A673 (cell line): ENCODE data around the gene KCNQ1. TPM values are rescaled to one million over a fixed set of nuclear protein-coding genes. Genes with fewer than 3 reads are reported as not detected.

Experiments
- BruUV-seq: library from RNA; stranded (reverse); fragments of 400-500 nt; replicated peaks from 2 replicates; lab custom pipeline; 2021; lab: Mats Ljungman, UMichigan
- CTCF ChIA-PET: fragments of 300-600 bp; sonication (Branson Sonifier 250); formaldehyde crosslinking; loops from one replicate; lab custom pipeline; 2022; ENCODE audit warnings: antibody characterized with exemption; lab: Charles Lee
- POLR2A ChIA-PET: fragments of 300-600 bp; sonication (Branson Sonifier 250); formaldehyde crosslinking; loops from one replicate; lab custom pipeline; 2022; ENCODE audit warnings: antibody characterized with exemption; ENCODE audit not compliant: low non-redundant PET; lab: Charles Lee
- DNase-seq: peaks from one replicate; pipeline ENCODE4 v3.0.0-alpha.2; 2015; ENCODE audit warnings: low spot score
- H3K27ac ChIP-seq: fragments of 200-600 bp; sonication (generic); 2 replicates; pipeline ENCODE4 v1.5.1; 2016; ENCODE audit warnings: mixed run types, low read depth, mild to moderate bottlenecking, mixed read lengths, antibody characterized with exemption, low read length; ENCODE audit not compliant: poor library complexity, severe bottlenecking
- H3K27me3 ChIP-seq: fragments of 200-600 bp; sonication (generic); replicated peaks from 2 replicates; pipeline ENCODE4 v1.6.1; 2017; ENCODE audit warnings: mixed run types, low read depth, mild to moderate bottlenecking, mixed read lengths, antibody characterized with exemption, low read length; ENCODE audit not compliant: insufficient read depth, poor library complexity
- H3K36me3 ChIP-seq: fragments of 200-600 bp; sonication (generic); 2 replicates; pipeline ENCODE4 v1.6.1; 2016; ENCODE audit warnings: mixed run types, mild to moderate bottlenecking, mixed read lengths, antibody characterized with exemption, low read length; ENCODE audit not compliant: insufficient read depth, poor library complexity, severe bottlenecking
- H3K4me1 ChIP-seq: fragments of 200-600 bp; sonication (generic); 2 replicates; pipeline ENCODE4 v1.6.1; 2017; ENCODE audit warnings: mixed run types, mild to moderate bottlenecking, mixed read lengths, antibody characterized with exemption, low read length; ENCODE audit not compliant: insufficient read depth, poor library complexity, severe bottlenecking
- H3K4me3 ChIP-seq: fragments of 200-600 bp; sonication (generic); 2 replicates; pipeline ENCODE4 v1.5.1; 2016; ENCODE audit warnings: low read depth, mixed run types, mild to moderate bottlenecking, mixed read lengths, low read length; ENCODE audit not compliant: poor library complexity, severe bottlenecking
- H3K9me3 ChIP-seq: fragments of 200-600 bp; sonication (generic); 2 replicates; pipeline ENCODE4 v1.6.1; 2016; ENCODE audit warnings: mixed run types, low read depth, mild to moderate bottlenecking, mixed read lengths, antibody characterized with exemption, low read length; ENCODE audit not compliant: poor library complexity, severe bottlenecking
- EZH2 ChIP-seq: fragments of 200-600 bp; sonication (generic); IDR thresholded peaks from 2 replicates; pipeline ENCODE4 v1.6.1; 2017; ENCODE audit warnings: borderline replicate concordance, low read depth, mild to moderate bottlenecking, mixed read lengths, antibody characterized with exemption, low read length; ENCODE audit not compliant: poor library complexity, severe bottlenecking
- intact Hi-C: fragments of 100-400 bp; cut with micrococcal nuclease; formaldehyde crosslinking; loops from one replicate; pipeline ENCODE4 v1.10.0; 2022; ENCODE audit not compliant: unreplicated experiment
- total RNA-seq: library from RNA; stranded (reverse); gene quantifications from 2 replicates; pipeline ENCODE4 v1.2.3, GENCODE V29; 2021
- TF ChIP-seq, protein P1 (sequence below): fragments of 300-800, 200-600 bp; sonication (generic); conservative IDR thresholded peaks from 2 replicates; pipeline ENCODE4 v1.5.1; 2017; ENCODE audit warnings: low read depth, mild to moderate bottlenecking, antibody characterized with exemption, low read length, moderate library complexity, mixed read lengths

KCNQ1 gene
- total RNA-seq, 1 experiment from 2014 or later: not detected

DNA sequence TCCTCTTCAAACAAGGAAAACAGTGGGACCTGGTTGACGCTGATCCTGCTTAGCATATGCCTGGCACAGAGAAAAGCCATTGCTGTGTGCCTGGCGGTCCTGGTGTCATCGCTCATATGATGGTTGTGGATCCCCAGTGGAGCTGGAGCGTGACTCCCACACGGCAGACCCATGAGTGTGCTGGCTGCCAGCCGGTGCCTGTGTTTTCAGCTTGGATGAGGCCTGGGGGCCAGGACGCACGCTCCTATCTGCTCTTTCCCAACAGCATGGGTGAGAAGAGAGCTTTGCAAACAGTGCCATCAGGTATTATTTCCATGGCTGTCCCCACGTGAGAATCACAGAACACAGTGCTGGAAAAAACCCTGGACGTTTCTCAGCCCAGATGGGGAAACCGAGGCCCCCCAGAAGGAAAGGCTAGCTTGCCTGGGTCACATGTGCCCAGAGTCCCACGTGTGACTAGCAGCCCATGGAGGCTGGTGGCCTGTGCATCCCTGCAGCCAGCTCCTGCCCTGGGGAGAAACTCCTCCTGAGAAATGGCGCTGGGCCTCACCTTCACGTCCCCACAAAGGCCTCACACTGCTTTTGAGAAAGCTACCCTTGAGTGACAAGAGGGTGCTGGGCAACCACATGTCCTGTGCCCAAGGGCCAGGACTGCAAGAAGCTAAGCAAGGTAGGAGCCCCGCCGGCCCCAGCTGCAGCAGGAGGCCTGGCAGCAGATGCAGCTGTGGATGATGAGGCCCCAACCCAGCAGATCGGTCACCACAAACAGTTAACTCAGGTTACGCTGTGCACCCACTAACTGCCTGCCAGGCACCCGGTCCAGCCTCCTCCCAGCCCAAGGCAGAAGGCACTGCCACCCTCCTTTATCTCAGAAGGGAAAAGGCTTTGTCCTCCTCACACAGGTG lies 436.5 kb downstream of the KCNQ1 start:
- ChIA-PET POLR2A (no interaction called here), CTCF (no interaction called here)
- H3K36me3 ChIP-seq: no peaks in the 10 kb centered on the region
- no TSS peak for BruUV-seq
- no peak for TF ChIP-seq EZH2
- TF ChIP-seq, protein P1, sequence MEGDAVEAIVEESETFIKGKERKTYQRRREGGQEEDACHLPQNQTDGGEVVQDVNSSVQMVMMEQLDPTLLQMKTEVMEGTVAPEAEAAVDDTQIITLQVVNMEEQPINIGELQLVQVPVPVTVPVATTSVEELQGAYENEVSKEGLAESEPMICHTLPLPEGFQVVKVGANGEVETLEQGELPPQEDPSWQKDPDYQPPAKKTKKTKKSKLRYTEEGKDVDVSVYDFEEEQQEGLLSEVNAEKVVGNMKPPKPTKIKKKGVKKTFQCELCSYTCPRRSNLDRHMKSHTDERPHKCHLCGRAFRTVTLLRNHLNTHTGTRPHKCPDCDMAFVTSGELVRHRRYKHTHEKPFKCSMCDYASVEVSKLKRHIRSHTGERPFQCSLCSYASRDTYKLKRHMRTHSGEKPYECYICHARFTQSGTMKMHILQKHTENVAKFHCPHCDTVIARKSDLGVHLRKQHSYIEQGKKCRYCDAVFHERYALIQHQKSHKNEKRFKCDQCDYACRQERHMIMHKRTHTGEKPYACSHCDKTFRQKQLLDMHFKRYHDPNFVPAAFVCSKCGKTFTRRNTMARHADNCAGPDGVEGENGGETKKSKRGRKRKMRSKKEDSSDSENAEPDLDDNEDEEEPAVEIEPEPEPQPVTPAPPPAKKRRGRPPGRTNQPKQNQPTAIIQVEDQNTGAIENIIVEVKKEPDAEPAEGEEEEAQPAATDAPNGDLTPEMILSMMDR: no peak
- H3K4me1 ChIP-seq: no peaks in the 10 kb centered on the region
- H3K27ac ChIP-seq: no peak overlapping the region
- intact Hi-C loops: no loop called here
- no peaks in the 10 kb centered on the region for H3K9me3 ChIP-seq
- no peak for DNase-seq
- H3K27me3 ChIP-seq: peaks cover 12% of the 10 kb centered on the region
- H3K4me3 ChIP-seq: no peak overlapping the region

- Histone ChIP-seq H3K9me3 (no peaks in the 10 kb centered on the region), H3K27me3 (peaks cover 12% of the 10 kb centered on the region), H3K36me3 (no peaks in the 10 kb centered on the region), H3K4me1 (no peaks in the 10 kb centered on the region), H3K27ac (no peak overlapping the region), H3K4me3 (no peak overlapping the region)
- no peak for DNase-seq
- intact Hi-C loops: no loop called here
- TF ChIP-seq, protein P1: no peak
- no peak for TF ChIP-seq EZH2
- BruUV-seq: no TSS peak
- CTCF ChIA-PET: no interaction called here
- POLR2A ChIA-PET: no interaction called here
Observed at GRCh38 chr11:2881981-2882375, 437.2 kb downstream of the KCNQ1 start.

DNA sequence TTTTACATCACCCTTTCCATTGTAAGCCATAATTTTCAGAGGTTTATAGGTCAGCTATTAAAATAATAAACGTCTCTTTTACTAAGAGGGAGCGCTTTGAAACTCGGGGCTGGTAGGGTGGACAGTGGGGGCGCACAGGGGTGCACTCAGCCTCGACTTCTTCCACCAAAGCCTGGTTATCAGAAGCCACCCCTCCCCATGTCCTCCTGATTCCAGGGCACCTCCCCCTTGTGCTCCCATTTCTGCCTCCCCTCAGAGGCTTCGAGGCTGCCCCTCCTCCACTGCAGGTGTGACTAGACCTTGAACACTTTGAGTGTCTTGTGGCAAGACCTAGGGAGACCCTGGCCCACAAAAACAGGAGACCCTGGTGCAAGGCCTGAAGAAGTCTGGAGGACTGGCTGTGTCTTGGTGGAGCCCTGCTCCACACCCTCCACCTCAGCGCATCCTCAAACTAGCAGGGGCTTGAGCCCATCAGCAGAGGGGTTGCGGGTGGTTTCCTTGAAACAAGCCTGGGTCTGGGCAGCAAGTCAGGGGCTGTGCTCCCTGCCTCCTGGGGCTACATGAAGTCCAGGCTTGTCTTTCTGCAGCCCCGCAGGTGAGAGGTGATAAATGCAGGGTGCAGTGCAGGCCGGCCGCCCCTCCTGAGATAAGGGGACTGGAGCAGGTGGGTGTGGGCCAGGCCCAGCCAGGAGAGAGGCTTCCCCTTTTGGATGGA lies 437.7 kb downstream of the KCNQ1 start:
- no peaks in the 10 kb centered on the region for H3K4me1 ChIP-seq
- no peak for DNase-seq
- no peak for TF ChIP-seq EZH2
- H3K4me3 ChIP-seq: no peak overlapping the region
- intact Hi-C loops: no loop called here
- peaks cover 12% of the 10 kb centered on the region for H3K27me3 ChIP-seq
- no peaks in the 10 kb centered on the region for H3K9me3 ChIP-seq
- BruUV-seq: no TSS peak
- no peak overlapping the region for H3K27ac ChIP-seq
- ChIA-PET POLR2A (no interaction called here), CTCF (no interaction called here)
- no peaks in the 10 kb centered on the region for H3K36me3 ChIP-seq
